Measurements from ENCODE around the gene ARHGAP24.
A peak's percentile ranks its signal among the peaks of the same experiment; 100 is the strongest.

The ARHGAP24 gene

DNA sequence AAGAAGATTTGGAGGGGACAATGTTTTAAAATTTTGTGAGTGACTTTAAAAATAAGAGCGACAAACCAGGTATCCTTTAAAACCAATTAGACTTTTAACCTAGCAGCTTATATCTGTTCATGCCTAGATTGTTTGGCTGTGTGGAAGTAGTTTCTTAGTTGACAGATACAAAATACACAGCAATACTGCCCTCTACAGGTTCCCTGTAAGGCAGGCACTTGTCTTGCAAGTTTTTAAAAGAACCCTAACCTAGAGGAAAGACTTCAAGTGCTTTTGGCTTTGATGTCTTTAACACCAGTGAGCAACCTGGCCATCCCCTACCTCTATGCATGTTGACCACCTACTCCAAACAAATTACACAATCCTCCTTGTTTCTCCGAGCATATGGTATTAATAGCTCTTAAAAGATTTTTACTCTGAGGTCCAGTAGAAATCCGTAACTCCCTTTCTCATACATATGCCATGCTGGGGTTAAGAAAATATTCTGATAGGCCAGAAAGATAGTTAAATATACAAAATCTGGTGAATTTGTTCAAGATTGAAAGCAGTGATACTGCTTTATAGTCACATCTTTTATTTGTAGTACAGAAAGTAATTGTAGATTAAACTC is 273.0 kb downstream of the ARHGAP24 start:
- no peak for DNase-seq

DNA sequence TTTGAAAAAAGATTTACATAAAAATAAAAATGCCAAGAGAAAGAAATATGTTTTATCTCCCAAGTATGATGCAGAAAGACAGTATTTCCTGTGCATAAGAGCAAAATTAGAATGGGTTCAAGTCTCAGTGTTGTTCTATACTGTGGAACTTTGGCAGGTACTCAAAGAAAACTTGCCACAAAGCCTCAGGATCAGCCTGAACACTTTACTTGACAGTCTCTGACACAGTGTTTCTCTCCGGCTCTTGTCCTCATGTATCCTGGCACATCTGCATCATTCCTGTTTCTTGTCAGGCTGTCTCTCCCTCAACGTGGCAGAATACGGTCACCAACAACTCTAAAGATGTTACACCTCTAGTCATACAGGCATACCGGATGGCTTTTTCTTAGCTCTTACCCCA is 273.7 kb downstream of the ARHGAP24 start:
- DNase-seq, result no peak

DNA sequence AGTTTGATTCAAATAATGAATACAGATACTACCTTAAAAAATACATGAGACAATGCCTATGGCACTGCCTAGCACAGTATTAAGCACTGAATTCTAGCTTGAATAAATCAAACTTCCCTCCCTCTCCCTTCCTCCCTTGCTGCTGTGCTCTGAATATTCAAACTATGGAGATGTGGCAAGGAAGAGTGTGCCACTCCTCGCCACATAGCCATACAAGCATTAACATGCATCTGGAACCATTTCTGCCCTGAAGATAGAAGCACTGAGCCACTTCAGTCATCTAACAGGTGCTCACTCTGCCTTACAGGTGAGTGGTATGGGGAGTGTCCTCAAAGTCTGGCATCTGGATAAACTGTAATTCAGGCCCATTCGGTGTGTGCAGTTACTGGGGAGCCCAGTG is 276.9 kb downstream of the ARHGAP24 start:
- no peak for DNase-seq

DNA sequence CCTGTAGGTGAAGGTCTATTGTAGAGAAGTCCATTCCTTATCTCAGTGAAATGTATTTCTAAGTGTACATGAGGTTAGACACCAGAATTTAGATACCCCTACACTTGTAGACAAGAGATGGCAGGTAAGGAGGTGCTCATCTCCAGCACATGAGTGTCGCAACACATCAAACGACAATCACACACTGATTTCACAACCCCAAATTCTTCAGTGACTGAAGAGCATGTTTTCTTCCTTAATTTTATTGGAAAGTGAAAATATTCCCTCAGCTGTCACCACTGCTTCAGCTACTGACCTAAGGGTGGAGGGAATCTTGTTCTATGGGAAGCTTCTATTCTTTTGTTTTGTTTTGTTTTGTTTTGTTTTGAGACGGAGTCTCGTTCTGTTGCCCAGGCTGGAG is 280.3 kb downstream of the ARHGAP24 start:
- no peak for DNase-seq

DNA sequence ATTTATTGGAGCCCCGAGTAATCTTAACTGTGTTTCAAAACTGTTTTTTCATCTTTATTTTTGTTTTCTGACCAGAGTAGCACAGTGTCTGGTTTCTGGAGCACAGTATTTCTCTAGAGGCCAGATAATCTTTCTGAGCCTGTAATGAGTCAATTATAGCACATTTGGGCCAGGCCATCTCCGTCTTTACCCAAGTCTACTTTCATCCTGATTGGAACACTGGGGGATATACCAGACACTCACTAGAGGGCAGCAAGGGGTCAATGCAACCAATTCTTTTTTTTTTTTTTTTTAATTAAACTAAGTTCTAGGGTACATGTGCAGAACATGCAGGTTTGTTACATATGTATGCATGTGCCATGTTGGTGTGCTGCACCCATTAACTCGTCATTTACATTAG is 282.0 kb downstream of the ARHGAP24 start:
- DNase-seq, result no peak

GRCh38 chr4:85759388-85759787 is 284.4 kb downstream of the ARHGAP24 start:
- DNase-seq, result no peak

- peak; percentile 76 for DNase-seq
Observed at GRCh38 chr4:85760511-85760910, 285.6 kb downstream of the ARHGAP24 start.

GRCh38 chr4:85761803-85762528 is 287.0 kb downstream of the ARHGAP24 start:
- DNase-seq, result peak; percentile 78

DNA sequence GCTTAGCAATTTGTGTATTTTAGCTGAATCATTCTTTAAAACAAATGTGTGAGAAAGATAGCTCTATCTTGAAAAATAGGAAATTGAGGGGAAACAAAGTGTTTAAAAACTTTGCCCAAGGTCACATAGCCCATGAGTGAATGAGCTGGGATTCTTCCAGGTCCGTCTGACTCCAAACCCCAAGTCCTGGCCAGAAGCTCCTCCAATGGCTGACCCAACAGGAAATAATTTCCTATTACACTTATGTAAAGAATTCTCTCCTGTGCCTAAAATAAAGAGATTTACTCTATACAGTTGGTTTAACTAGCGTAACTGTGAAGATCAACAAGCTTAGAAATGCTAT is 287.6 kb downstream of the ARHGAP24 start:
- peak; percentile 59 for DNase-seq

GRCh38 chr4:85763202-85763601 is 288.3 kb downstream of the ARHGAP24 start:
- no peak for DNase-seq

- no peak for DNase-seq
Observed at GRCh38 chr4:85767649-85768048, 292.7 kb downstream of the ARHGAP24 start.

- no peak for DNase-seq
Observed at GRCh38 chr4:85769009-85769408, 294.1 kb downstream of the ARHGAP24 start.

- DNase-seq, result no peak
Observed at GRCh38 chr4:85772470-85772869, 297.5 kb downstream of the ARHGAP24 start.

- no peak for DNase-seq
Observed at GRCh38 chr4:85773372-85773771, 298.4 kb downstream of the ARHGAP24 start.

DNA sequence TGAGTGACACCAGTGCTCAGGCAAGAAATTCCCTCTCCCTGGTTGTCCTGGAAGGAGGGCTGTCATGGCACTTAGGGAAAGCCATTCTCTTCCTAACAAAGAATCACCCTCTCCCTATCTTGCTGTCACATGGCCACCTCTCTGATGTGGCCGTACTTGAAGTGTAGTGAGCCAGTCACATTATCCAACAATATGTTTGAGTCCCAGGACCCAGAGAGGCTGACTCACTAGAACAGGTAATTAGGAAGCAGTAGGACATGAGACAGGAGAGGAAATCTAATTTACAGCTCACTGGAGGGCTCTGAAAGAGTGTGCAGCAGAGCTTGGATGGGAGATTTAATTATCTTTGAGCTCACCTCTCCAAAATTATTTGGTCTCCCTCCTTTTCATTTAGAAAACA is 299.1 kb downstream of the ARHGAP24 start:
- no peak for DNase-seq

- DNase-seq, result no peak
Observed at GRCh38 chr4:85774489-85774888, 299.5 kb downstream of the ARHGAP24 start.

DNA sequence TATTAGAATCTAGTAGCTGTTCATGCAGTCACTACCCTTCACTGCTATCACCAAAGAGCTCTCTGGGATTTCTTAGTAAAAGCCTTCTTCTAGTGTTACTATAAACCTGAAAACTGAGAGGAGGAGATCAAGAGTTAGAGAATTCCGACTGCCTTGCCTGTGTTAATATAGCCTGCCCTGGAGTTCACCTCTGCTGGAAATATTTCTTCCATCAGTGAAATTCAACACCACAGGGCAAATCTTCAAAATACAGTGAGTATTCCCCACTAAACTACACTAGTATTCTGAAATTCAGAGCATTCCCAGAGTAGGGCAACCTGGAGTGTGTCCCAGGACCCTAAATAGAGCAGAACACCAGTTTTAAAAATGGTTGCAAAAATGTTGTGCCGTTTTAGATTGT is 301.1 kb downstream of the ARHGAP24 start:
- DNase-seq, result peak; percentile 24

DNA sequence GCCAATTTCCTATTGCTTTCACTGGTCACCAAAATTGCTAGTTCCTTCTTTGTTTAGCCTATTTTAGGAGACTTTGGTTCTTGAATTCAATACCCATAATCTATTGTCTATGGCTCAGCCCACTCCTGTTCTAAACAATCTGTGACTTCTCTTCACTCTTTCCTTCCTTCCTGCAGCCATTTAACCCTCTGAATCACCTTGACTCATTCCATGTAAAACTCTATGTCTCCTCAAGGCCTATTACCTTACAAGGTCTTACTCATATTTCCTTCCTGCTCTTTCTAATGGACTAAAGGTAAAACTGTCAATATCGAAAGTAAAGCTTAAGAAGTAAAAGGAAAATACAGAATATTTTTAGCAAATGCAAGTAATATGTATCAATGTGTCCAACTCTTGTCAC is 301.6 kb downstream of the ARHGAP24 start:
- no peak for DNase-seq

- DNase-seq, result no peak
Observed at GRCh38 chr4:85777908-85778631, 303.1 kb downstream of the ARHGAP24 start.

- DNase-seq, result peak; percentile 57
Observed at GRCh38 chr4:85778632-85779131, 303.7 kb downstream of the ARHGAP24 start.

DNA sequence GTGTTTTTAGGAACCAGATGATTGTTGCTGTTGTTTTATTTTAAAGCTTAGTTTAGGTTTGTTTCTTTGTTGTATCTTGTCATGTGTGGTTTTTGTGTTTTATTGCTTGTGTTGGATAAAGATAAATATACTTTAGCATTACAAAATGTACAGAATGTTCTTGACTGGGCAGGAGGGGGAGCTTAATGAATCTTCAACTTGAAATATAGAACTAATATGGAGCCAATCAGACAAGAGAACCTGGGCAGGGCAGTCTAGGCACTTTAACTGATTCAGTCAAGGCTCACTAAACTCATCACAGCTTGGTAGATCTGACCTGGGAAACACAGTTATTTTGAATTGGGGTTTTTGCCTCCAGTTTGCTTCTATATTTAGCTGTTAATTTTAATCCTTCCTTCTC is 304.2 kb downstream of the ARHGAP24 start:
- DNase-seq, result no peak

DNA sequence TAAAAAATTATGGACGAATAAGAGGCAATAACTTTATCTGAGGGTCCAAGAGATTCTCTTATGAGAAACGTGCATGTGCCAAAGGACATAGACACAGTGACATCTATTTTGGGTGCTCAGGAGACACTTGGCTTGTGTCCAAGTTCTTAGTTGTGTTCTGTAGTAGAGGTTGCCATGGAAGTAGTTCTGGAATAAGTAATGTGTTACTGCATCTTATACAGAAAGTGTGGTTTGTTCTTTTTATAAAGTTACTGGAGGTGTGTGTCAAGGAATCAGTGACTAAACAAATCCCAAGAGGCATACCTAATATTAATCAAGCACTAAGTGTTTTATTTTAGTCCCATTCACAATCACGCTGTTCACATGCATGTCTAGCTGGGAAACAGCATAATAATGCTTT is 305.7 kb downstream of the ARHGAP24 start:
- DNase-seq, result no peak

DNA sequence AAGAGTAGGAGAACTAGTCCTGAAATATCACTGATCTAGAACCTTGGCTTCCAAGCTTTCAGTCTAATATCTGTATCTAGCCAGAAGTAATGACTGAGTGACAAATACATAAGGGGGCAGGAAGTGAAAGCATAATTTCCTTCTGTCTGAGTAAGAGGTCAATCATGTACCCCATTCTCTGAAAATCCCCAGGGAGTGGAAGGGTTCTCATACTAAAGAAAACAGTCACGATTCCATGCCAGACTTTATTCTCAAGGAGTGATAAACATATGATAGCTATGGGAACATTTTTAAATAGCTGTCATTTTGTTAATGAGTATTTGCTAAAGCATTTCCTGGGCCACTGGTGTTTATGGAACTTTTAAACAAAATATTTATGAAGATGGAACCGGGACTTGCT is 308.5 kb downstream of the ARHGAP24 start:
- no peak for DNase-seq

GRCh38 chr4:85783900-85784299 is 308.9 kb downstream of the ARHGAP24 start:
- no peak for DNase-seq

All from right hindlimb (tissue), 1 donor.